ENCODE results near the gene SMS.

Gene SMS

GRCh38 chrX:22040184-22040583 lies 99.7 kb downstream of the SMS start:
- H3K9ac ChIP-seq (ENCODE audit: low read length in 5 of 5) = no peak overlapping the region
- H3K27me3 ChIP-seq (ENCODE audit: control insufficient read depth in 5 of 5, insufficient read depth in 4 of 5, low read length in 5 of 5) = peaks cover 0 to 4% (median 0%) of the 10 kb centered on the region in 5 donors
- H3K9me3 ChIP-seq (ENCODE audit: control insufficient read depth in 5 of 5, low read length in 5 of 5) = no peaks in the 10 kb centered on the region
- no peaks in the 10 kb centered on the region for H3K4me1 ChIP-seq (ENCODE audit: control insufficient read depth in 5 of 5, insufficient read depth in 5 of 5, low read length in 5 of 5)
- H3K4me3 ChIP-seq (ENCODE audit: low read depth in 1 of 5, low read length in 5 of 5) = no peak overlapping the region
- no peaks in the 10 kb centered on the region for H3K36me3 ChIP-seq (ENCODE audit: control insufficient read depth in 5 of 5, insufficient read depth in 5 of 5, low read length in 5 of 5)
- H3K27ac ChIP-seq (ENCODE audit: low read depth, low read length) = no peak overlapping the region

GRCh38 chrX:22041907-22042530 lies 101.5 kb downstream of the SMS start:
- Histone ChIP-seq H3K27me3 (ENCODE audit: control insufficient read depth in 5 of 5, insufficient read depth in 4 of 5, low read length in 5 of 5) (peaks cover 0 to 4% (median 0%) of the 10 kb centered on the region in 5 donors), H3K9ac (ENCODE audit: low read length in 5 of 5) (no peak overlapping the region), H3K36me3 (ENCODE audit: control insufficient read depth in 5 of 5, insufficient read depth in 5 of 5, low read length in 5 of 5) (no peaks in the 10 kb centered on the region)

GRCh38 chrX:22043872-22044271 lies 103.4 kb downstream of the SMS start:
- no peaks in the 10 kb centered on the region for H3K9me3 ChIP-seq (ENCODE audit: control insufficient read depth in 5 of 5, low read length in 5 of 5)
- no peak overlapping the region for H3K27ac ChIP-seq (ENCODE audit: low read depth, low read length)
- no peaks in the 10 kb centered on the region for H3K4me1 ChIP-seq (ENCODE audit: control insufficient read depth in 5 of 5, insufficient read depth in 5 of 5, low read length in 5 of 5)
- no peaks in the 10 kb centered on the region for H3K36me3 ChIP-seq (ENCODE audit: control insufficient read depth in 5 of 5, insufficient read depth in 5 of 5, low read length in 5 of 5)
- H3K27me3 ChIP-seq (ENCODE audit: control insufficient read depth in 5 of 5, insufficient read depth in 4 of 5, low read length in 5 of 5) = peaks cover 0 to 4% (median 0%) of the 10 kb centered on the region in 5 donors
- no peak overlapping the region for H3K4me3 ChIP-seq (ENCODE audit: low read depth in 1 of 5, low read length in 5 of 5)
- H3K9ac ChIP-seq (ENCODE audit: low read length in 5 of 5) = no peak overlapping the region

More at GRCh38 chrX:22041907-22042530, 101.5 kb downstream of the SMS start:
- Histone ChIP-seq H3K27ac (ENCODE audit: low read depth, low read length) (no peak overlapping the region), H3K9me3 (ENCODE audit: control insufficient read depth in 5 of 5, low read length in 5 of 5) (no peaks in the 10 kb centered on the region), H3K4me3 (ENCODE audit: low read depth in 1 of 5, low read length in 5 of 5) (no peak overlapping the region), H3K4me1 (ENCODE audit: control insufficient read depth in 5 of 5, insufficient read depth in 5 of 5, low read length in 5 of 5) (no peaks in the 10 kb centered on the region)

Data from subcutaneous abdominal adipose tissue (tissue), 5 donors.